HUDEP-2 (cell line): ENCODE results near the gene FBXO34.
A peak's percentile ranks its signal among the peaks of the same experiment; 100 is the strongest.

Experiments
- DNase-seq, 76 experiments: peaks; one replicate each; lab custom pipeline; 2025; ENCODE audit not compliant: unreplicated experiment in 76 of 76; lab: John Stamatoyannopoulos, UW

Gene FBXO34, protein sequence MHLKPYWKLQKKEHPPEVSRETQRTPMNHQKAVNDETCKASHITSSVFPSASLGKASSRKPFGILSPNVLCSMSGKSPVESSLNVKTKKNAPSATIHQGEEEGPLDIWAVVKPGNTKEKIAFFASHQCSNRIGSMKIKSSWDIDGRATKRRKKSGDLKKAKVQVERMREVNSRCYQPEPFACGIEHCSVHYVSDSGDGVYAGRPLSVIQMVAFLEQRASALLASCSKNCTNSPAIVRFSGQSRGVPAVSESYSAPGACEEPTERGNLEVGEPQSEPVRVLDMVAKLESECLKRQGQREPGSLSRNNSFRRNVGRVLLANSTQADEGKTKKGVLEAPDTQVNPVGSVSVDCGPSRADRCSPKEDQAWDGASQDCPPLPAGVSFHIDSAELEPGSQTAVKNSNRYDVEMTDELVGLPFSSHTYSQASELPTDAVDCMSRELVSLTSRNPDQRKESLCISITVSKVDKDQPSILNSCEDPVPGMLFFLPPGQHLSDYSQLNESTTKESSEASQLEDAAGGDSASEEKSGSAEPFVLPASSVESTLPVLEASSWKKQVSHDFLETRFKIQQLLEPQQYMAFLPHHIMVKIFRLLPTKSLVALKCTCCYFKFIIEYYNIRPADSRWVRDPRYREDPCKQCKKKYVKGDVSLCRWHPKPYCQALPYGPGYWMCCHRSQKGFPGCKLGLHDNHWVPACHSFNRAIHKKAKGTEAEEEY

DNA sequence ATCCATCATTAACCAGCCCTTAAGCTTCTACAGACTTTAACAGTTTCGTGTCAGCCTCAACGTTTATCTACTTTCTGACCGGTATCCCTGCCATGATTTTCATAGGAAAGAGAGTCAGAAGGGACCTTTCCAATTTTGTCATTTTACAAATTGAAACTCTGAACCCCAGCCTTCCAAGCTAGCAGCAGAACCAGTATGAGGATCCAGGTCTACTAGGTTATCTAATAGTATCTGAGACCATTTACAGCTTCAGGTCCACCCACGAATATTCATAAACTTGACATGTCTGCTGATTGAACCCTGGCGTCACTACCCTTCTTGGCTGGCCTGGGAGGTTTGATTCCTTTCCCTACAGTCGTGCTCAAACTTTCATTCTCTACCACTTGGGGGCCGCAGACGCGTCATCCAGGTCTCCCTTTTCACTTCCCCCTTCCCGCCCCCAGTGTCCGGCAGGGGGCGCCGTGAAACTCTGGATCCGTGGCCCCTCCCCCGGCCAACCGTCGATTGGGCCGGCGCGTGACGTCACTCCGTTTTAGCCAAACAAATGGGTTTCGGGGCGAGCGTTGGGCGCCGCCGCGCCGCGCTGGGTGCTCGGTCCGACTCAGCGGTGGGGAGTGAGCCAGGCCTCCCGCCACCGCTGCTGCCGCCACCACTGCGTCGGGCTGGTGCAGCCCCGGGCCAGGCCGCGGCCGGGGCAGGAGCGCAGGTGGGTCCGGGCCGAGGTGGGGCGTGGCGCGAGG is at the start of gene FBXO34:
TSS of gene FBXO34 (plus strand) at position 590 of the 740 bp plus-strand sequence. CDS start 78,970 bp downstream, outside the sequence.
- peak; percentile 47 to 99 (median 96) for DNase-seq

DNA sequence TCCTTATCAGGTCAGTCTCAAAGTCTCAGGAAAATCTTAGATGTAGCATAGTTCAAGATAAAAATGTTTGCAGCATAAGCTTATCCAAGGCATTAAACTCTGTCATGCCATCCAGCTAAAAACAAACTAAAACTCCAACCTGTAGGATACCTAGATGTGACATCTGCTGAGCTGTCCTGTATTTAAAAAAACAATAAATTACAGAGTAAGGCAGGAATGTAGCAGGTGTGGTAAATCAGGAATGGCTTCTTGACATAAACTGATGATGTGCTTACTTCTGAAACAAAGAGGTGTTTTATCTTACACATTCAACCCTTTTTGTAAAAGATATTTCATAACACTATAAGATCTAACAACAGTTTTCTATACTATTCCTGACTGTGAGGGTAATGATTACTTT is 49.3 kb upstream of the FBXO34 start:
- no peak for DNase-seq

DNA sequence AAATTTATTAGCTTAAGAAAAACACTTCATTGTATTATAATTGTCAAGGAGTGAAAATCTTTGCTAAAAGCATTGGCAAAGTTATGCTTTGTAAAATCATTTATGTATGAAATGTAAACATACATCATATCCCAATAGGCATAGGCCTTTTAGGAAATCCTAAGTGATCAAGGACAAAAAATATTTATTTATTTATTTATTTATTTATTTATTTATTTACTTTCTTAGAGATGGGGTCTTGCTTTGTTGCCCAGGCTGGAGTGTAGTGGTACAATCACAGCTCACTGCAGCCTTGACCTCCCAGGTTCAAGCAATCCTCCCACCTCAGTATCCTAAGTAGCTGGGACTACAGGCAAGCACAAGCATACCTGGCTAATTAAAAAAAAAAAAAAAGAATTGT is 47.9 kb upstream of the FBXO34 start:
- no peak for DNase-seq

DNA sequence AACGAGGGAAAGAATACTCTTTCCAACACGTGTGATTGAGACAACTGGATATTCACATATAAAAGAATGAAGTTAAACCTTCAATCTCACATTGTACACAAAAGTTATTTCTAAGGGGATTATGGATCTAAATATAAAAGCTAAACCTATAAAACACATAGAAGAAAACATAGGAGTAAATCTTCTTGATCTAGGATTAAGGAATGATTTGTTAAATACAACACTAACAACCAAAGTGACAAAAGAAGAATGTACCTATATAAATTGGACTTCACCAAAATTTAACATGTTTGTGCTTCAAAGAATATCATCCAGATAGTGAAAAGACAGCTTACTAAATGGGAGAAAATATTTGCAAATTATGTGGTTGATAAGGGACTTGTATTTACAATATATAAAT is 43.0 kb upstream of the FBXO34 start:
- DNase-seq: no peak

DNA sequence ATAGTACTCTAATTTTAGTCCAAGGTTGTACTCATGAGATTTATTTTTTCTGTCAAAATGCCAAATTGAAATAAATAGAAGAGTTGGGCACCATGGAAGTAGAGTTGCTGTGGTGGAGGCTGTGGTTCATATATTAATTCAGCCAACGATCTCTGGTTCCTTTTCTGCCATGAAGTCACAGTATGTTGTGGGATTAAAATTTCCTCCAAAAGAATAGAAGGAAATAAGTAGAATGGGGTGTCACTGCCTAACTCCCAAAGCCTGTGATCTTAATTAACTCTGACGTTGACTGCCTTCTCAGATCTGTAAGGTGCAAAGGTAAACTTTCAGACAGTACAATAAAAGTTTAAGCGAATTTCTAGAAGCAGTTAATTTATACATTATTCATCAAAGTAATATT is 37.6 kb upstream of the FBXO34 start:
- DNase-seq: no peak

DNA sequence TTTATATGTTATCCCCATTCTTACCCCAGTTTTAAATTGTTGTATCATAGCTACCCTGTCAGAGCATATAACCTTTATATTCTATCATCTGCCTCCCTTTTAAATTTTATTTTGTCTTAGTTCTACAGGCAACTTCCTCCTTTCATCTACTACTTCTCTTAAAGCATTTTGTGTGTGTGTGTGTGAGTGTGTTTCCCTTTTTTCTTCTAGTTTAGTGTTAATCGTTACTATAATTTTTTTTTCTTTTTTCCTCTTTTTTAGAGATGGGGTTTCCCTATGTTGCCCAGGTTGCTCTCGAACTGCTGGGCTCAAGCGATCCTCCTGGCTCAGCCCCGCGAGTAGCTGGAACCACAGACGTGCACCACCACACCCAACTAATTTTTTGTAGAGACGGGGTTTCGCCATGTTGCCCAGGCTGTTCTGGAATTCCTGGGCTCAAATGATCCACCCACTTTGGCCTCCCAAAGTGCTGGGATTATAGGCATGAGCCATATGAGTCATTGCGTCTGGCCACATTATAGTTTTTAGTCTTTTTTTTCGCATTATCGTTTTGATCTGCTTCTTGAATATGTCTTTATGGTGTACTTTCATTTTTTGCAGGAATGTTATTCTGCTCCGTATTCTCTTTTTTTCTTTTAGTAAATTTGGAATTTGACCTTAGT is 33.1 kb upstream of the FBXO34 start:
- no peak for DNase-seq

DNA sequence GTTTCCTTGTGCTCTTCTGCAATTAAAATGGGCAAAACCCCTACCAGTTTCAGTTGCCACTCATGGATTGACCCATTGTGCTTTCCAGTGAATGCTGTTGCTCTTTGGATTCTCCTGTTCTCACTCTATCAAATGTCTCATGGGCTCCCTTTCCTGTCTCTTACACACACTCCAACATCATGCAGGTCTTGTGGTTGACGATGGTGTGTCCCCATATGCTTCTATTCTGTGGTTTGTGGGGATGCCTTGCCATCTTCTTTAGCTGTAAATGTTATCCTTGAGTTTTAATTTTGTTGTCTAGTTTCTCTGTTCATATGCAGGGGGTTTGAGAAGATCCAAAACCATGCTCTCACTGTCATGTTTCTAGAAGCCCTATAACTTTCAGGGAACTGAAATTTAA is 31.9 kb upstream of the FBXO34 start:
- no peak for DNase-seq

DNA sequence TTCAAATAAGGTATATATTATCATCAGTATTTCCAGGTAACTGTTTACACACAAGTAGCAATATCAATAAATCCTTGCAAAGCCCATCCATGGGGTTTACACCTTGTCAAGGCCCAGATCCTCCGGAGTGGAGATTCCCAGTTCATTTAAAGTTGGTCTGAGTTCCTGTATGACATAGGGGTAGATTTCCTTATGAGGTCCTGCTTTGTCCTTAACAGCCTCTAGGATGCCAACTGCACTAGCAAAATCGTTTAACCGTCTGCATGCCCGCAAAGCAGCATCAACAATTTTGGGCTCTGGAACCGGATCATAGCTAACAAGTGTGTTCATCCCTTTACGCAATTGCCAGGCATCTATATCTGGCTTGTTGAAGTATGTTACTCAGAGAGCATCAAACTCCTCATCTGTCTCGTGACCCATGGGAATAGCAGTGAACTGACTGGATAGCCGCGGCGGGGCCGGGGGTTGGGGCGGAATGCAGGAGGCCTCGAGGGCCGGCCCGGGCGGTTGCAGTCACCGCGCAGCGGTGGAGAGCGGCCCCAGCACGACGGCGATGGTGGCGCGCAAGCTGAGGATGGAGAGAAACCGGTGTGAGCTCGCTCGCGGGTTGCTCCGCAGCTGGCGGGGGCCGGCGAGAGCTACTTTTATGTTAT is 30.6 kb upstream of the FBXO34 start:
- DNase-seq: no peak

DNA sequence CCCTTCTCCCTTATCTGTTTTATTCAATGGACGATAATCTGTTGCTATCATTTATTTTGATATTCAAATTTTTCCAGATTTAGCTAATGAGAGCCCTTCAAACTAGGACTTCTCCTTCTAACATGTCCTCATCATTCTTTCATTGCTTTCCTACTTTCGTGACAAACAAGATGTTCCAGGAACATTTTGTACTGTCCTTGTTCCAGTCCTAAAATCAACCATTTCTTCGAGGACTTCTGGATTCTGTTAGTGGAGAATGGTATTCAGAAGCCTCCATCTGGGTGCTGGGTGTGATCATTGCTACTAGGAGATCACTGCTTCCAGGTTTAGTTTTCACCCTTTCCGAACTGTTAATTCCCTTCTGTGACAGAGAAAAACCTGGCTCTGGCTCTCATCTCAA is 29.5 kb upstream of the FBXO34 start:
- DNase-seq: no peak

DNA sequence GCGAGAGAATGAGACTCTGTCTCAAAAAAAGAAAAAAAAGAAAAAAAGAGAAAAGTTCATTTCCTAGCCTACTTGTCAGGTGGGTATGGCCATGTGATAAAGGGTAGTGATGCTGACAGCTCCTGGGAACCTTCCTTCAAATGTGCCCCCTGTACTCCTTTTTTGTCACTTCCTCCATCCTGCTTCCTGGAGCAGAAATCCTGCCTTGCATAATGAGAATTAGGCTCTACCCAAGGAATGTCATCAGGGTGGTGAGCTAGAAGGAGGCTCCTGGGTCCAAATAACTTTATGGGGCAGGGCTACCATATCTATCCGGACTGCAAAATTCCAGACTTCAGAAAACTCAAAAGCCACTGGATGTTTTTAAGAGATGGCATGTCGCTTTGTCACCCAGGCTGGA is 27.8 kb upstream of the FBXO34 start:
- DNase-seq: no peak

DNA sequence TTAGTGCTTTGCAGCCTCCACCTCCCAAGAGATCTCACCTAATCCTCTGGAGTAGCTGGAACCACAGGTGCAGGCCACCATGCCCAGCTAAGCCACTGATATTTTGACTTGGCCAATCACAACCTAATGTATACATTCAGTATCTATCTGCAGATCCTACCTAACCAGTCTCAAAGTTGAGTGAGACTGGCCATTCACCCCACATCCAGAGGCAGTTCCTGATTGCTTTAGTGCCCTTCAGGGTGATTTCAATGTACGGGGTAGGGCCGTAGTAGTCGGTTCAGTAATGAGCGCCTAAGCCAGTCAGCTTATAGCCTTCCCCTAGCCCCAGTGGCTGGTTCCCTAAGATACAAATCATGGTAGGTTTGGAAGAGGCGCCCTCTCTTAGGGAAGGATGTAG is 27.4 kb upstream of the FBXO34 start:
- no peak for DNase-seq

DNA sequence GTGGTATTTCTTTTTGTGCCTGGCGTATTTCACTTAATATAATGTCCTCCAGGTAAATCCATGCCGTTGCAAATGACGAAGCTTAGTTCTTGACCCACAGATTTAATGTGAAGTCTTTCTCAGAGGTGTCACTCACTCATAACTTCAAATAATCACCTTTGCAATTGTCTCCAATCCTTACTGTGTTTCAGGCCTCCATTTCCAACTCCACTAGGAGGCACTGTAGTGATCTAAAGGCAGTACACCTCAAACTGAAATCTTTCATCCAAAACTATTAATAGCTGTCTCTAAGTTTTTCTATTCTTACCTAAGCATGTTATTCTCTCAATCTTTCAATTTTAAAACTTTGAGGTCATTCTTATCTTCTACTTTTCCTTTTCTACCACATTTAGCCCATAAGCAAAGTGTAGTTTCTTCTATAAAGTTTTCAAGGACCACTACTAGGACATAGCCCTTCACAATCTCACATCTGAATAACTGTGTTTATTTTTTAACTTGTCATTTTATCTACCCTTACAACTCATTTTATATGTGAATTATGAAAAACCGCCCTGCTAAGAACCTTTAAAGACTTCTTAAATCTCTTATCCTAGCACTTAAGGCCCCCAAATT is 25.5 kb upstream of the FBXO34 start:
- DNase-seq: peak in 24 of 76 experiments; percentile 2 to 54 (median 12)

DNA sequence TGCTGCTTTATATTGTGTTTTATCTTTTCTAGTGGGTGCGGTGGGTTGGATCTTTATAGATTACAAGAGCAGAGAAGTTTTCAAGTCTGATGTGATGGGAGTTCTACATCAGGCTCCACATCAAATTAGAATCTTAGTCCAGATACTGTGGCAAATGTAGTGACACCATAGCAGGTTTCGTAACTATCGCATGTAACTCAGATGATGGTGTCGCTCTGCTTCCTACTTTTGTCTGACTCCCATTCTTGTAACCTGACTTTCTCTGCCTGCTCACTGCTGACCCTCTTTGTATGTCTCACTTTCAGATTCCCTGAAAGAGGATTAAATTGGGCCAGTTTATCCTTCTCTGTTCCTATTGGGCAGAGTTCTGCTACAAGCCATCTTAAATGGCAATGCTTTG is 22.8 kb upstream of the FBXO34 start:
- DNase-seq: no peak

DNA sequence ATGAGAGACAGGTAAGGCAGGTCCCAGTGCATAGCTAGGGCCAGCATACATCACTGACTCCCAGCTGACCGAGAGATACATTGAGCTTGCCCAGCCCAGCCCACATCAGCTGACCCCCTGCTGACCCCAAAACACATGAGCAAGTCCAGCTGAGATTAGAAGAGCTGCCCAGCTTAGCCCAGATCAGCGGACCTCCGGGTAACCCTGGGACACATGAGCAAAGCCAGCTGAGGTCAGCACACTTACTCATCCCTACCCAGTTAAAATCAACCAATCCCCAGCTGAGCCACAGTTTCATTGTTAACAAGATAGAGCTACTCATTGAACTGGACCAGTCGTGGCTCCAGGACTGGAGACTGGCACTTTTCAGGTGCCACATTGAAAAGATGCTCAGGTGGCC is 21.8 kb upstream of the FBXO34 start:
- peak in 1 of 76 experiments; percentile 1 for DNase-seq

DNA sequence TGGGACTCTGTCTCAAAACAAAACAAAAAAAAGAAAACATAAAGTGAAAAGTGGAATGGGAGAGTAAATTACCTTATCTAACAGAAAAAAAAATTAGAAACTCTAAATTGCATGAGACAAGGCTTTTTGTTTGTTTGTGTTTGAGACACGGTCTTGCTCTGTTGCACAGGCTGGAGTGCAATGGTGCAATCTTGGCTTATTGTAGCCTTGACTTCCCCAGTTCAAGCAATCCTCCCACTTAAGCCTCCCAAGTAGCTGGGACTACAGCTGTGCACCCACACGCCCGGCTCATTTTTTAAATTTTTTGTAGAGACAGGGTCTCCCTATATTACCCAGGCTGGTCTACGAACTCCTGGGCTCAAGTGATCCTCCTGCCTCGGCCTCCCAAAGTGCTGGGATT is 17.9 kb upstream of the FBXO34 start:
- no peak for DNase-seq

DNA sequence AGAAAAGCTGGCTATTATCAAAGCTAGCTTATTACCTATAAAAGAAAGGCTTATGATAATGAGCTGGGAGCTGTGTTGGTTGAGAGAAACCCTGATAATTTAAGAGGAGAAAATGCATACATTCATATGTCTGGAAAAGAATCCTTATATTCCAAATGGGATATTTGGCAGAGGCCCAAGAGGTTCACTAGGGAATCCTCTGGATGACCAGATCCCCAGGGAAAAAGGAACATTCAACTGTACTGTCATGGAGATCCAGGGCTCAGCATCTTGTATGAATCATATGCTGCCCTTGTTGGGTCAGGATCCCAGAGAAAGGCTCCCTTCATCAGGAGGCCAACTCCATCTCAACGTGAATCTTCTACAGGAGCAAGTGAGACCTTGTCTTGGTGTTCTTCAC is 16.6 kb upstream of the FBXO34 start:
- no peak for DNase-seq

DNA sequence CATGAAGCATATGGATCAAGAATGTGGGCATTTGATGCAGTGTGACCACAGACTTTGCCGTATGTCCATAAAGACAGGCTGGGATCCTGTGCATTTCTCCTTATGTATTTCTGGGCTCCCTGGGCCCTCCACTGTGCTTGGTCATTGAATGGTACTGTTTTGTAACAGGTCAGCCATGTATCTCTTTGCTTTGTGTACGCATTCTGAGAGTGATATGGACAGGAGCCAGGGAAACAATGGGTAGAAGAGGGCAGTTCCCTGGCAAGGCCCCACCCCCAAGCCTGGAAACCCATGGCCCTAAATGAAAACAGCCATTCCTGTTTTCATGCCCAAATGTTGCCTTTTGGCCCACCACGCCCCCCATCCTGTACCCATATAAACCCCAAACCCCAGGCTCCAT is 15.2 kb upstream of the FBXO34 start:
- no peak for DNase-seq

DNA sequence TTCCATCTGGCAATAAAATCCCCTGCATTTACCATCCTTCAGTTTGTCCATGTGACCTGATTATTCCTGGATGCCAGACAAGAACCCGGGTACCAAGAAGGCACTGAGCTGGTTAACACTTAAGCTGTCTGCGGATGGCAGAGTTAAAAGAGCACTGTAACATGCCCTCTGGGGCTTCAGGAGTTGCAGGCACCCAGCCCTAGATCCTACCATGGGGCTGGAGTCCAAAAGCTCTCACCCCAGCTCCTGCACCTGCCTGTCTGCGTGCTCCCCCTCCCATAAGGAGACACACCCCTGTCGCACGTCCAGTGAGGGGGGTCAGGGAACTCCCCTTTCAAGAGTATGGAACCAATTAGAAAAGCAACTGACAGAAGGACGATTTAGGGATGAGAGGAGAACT is 14.6 kb upstream of the FBXO34 start:
- DNase-seq: no peak

DNA sequence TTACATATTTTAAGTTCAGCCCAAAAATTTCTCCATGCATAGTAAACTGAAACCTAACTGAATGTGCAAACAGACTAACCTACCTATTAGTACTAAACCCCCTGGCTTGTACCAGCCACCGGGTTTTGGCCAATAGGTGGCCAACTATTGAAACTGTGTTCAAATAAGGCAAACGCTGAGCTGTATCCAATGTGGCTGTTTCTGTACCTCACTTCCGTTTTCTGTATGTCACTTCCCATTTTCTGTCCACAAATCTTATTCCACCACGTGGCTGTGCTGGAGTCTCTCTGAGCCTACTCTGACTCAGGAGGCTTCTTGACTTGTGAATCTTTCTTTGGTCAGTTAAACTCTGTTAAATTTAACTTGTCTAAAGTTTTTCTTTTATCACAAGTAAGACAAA is 6.0 kb upstream of the FBXO34 start:
- peak in 2 of 76 experiments; percentile 21 for DNase-seq

DNA sequence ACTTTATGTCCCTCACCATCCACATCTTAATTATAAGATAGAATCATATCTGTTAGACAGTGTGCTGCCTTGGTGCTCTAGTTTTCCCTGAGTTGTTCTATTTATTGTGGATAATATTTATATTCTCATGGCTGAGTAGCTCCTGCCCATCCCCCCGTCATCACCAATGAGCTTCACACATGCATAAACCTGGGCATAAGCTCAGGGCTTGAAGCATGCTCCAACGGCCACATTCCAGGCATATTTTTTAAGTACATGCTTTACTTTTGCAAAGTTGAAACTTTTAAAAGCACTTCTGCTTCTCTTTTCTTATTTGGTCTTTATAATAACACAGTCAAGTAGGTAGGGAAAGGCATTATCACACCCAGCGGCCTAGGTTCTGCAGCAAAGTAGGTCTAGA is 3.4 kb upstream of the FBXO34 start:
- DNase-seq: no peak
